ENCODE measurements around the gene ANKRD61.
"Not testable (repeated sequence)": the region's sequence is repeated elsewhere in the genome, so short reads cannot be mapped to it uniquely, and the experiment has no call there.

Gene ANKRD61

GRCh38 chr7:6032167-6032566 is 991 bp downstream of the ANKRD61 start:
- DNase-seq = no peak

- no peak for DNase-seq
These were observed 1.5 kb downstream of the ANKRD61 start for GRCh38 chr7:6032641-6033040.

DNA sequence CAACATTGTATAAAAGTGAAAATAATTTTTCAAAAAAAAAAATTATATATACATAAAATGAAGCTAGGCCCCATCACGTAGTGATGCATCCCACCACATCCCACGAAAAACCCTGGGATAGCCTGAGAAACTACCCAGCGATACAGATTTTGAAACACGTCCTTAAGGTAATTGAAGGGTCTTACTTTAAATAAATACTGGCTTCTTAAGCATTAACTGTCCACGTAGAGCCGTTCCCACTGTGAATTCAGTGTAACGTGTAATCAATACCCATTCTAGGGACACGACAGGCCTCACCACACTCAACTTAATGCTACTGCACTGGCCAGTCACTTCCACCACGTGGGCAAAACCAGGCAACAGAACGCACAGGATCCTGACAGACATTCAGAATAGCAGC is 4.0 kb downstream of the ANKRD61 start:
- DNase-seq = no peak

DNA sequence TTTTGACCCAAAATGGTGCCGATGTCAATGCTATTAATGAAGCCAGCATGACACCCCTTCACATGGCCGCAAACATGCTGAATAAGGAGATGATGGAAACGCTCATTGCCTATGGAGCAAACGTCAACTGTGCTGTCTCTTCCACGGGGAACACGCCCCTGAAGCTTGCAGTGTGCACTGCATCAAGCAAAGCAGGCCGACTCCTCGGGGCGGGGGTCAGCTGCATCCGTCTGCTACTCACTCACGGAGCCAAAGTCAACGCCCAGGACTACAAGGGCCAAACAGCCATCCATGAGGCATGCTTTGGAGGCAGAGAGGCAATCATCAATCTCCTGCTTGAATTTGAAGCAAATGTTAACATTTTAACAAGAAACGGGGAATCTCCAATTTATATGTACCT is 4.5 kb downstream of the ANKRD61 start:
- DNase-seq = no peak

GRCh38 chr7:6049780-6050179 is 18.6 kb downstream of the ANKRD61 start:
- no peak for DNase-seq

DNA sequence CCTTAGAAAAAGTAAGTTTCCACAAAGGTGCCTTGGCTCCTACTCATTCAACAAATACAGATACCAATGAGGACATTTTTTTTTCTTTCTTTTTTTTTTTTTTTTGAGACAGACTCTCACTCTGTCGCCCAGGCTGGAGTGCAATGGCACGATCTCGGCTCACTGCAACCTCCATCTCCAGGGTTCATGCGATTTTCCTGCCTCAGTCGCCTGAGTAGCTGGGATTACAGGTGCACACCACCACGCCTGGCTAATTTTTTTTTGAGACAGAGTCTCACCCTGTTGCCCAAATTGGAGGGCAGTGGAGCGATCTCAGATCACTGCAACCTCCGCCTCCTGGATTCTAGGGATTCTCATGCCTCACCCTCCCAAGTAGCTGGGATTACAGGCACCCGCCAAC is 20.0 kb downstream of the ANKRD61 start:
- not testable (repeated sequence) for DNase-seq

GRCh38 chr7:6056616-6057015 is 25.4 kb downstream of the ANKRD61 start:
- DNase-seq = peak; percentile 15

- no peak for DNase-seq
These were observed 26.3 kb downstream of the ANKRD61 start for GRCh38 chr7:6057316-6058129.

DNA sequence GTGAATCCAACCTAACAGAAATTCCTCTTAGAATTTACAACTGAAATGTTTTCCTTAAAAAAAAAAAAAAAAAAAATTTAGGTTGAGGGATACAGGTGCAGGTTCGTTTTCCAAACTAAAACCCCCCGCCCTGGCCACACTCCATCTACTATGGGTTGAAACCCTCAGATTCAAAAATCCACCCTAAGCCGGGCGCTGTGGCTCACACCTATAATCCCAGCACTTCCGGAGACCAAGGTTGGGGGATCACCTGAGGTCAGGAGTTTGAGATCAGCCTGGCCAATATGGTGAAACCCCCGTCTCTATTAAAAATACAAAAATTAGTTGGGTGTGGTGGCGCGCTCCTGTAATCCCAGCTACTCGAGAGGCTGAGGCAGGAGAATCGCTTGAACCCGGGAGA is 28.8 kb downstream of the ANKRD61 start:
- not testable (repeated sequence) for DNase-seq

- no peak for DNase-seq
These were observed 40.2 kb downstream of the ANKRD61 start for GRCh38 chr7:6071406-6071805.

- DNase-seq = no peak
These were observed 43.6 kb downstream of the ANKRD61 start for GRCh38 chr7:6074612-6075380.

GRCh38 chr7:6078548-6078947 is 47.4 kb downstream of the ANKRD61 start:
- DNase-seq = no peak

GRCh38 chr7:6083047-6083446 is 51.9 kb downstream of the ANKRD61 start:
- DNase-seq = not testable (repeated sequence)
